GM12873 (cell line): Measurements from ENCODE around the gene VEPH1.

ENCODE experiments used
- CTCF ChIP-seq: IDR thresholded peaks from 2 replicates; pipeline ENCODE4 v1.5.1; 2012; ENCODE audit warnings: low read depth, mild to moderate bottlenecking, moderate library complexity, low read length, control low read depth; ENCODE audit not compliant: insufficient read depth; ENCODE audit errors: missing control alignments

VEPH1 gene

GRCh38 chr3:157460253-157460652 is 43.0 kb downstream of the VEPH1 start:
- no peak for TF ChIP-seq CTCF

- TF ChIP-seq CTCF: no peak
These were observed 43.5 kb downstream of the VEPH1 start for GRCh38 chr3:157459706-157460105.

- TF ChIP-seq CTCF: no peak
These were observed 49.4 kb downstream of the VEPH1 start for GRCh38 chr3:157453824-157454223.

- TF ChIP-seq CTCF: no peak
These were observed 51.1 kb downstream of the VEPH1 start for GRCh38 chr3:157452097-157452496.

- peak; percentile 31 for TF ChIP-seq CTCF
These were observed 56.1 kb downstream of the VEPH1 start for GRCh38 chr3:157447026-157447694.

GRCh38 chr3:157445857-157446256 is 57.4 kb downstream of the VEPH1 start:
- TF ChIP-seq CTCF: no peak

GRCh38 chr3:157444797-157445184 is 58.4 kb downstream of the VEPH1 start:
- no peak for TF ChIP-seq CTCF
